H1 (cell line): ENCODE data around the gene GIT1. TPM values are rescaled to one million over a fixed set of nuclear protein-coding genes. Genes with fewer than 3 reads are reported as not detected.

Source experiments
- CTCF ChIA-PET: fragments of 300-600 bp; sonication (Branson Sonifier 250); formaldehyde crosslinking; loops from one replicate; lab custom pipeline; 2021; ENCODE audit not compliant: partially characterized antibody; lab: Charles Lee
- POLR2A ChIA-PET: fragments of 300-600 bp; sonication (Branson Sonifier 250); formaldehyde crosslinking; loops from one replicate; lab custom pipeline; 2021; ENCODE audit warnings: inconsistent platforms; ENCODE audit not compliant: partially characterized antibody; lab: Charles Lee
- DNase-seq, 2 experiments: peaks; one replicate each; pipeline versions ENCODE4 v3.0.0 to v3.0.0-alpha.2; 2010 to 2022; ENCODE audit warnings: low spot score in 2 of 2, low read depth in 1 of 2, mixed read lengths in 1 of 2
- FAIRE-seq: peaks from 2 replicates; lab custom pipeline; 2011; peaks lifted over from hg19 to GRCh38; lab: Jason Lieb, UNC
- H2AFZ ChIP-seq: 2 replicates; pipeline ENCODE4 v1.8.1; 2012; ENCODE audit warnings: low read length, inconsistent platforms
- H2AK5ac ChIP-seq: 2 replicates; pipeline ENCODE4 v1.6.1; 2013; ENCODE audit warnings: low read depth, low read length
- H2BK120ac ChIP-seq: replicated peaks from 2 replicates; pipeline ENCODE3; 2013; ENCODE audit warnings: low read depth, low read length, inconsistent platforms
- H2BK12ac ChIP-seq: 2 replicates; pipeline ENCODE4 v1.6.1; 2013; ENCODE audit warnings: low read depth, low read length
- H2BK15ac ChIP-seq: 2 replicates; pipeline ENCODE4 v1.6.1; 2013; ENCODE audit warnings: low read length
- H2BK20ac ChIP-seq: 2 replicates; pipeline ENCODE4 v1.6.1; 2013; ENCODE audit warnings: low read length
- H2BK5ac ChIP-seq: 2 replicates; pipeline ENCODE4 v1.6.1; 2013; ENCODE audit warnings: low read depth, low read length
- H3K14ac ChIP-seq: 2 replicates; pipeline ENCODE4 v1.6.1; 2013; ENCODE audit warnings: inconsistent platforms; ENCODE audit not compliant: insufficient read length
- H3K18ac ChIP-seq: 2 replicates; pipeline ENCODE4 v1.6.1; 2013; ENCODE audit warnings: low read length; ENCODE audit errors: extremely low read depth
- H3K23ac ChIP-seq: 2 replicates; pipeline ENCODE4 v1.6.1; 2013; ENCODE audit warnings: inconsistent platforms; ENCODE audit not compliant: insufficient read length
- H3K23me2 ChIP-seq: 2 replicates; pipeline ENCODE4 v1.6.1; 2013; ENCODE audit warnings: low read depth, low read length
- H3K27ac ChIP-seq: 2 replicates; pipeline ENCODE4 v1.6.1; 2011; ENCODE audit warnings: low read depth, low read length, inconsistent platforms
- H3K27me3 ChIP-seq, 4 experiments: replicated peaks in 1 of 4; 1 replicate in 1 of 4; 2 replicates in 3 of 4; pipeline versions ENCODE4 v1.6.1 to v1.8.1; 2011 to 2013; ENCODE audit warnings: low read length in 3 of 4, mild to moderate bottlenecking in 3 of 4, inconsistent platforms in 2 of 4, mixed read lengths in 2 of 4, moderate library complexity in 1 of 4; ENCODE audit not compliant: control insufficient read depth in 3 of 4, insufficient read depth in 3 of 4; ENCODE audit errors: extremely low read depth in 1 of 4
- H3K36me3 ChIP-seq, 4 experiments: 2 replicates each; pipeline versions ENCODE4 v1.6.1 to v1.8.1; 2011 to 2013; ENCODE audit warnings: mild to moderate bottlenecking in 4 of 4, low read length in 3 of 4, moderate library complexity in 2 of 4, control low read depth in 1 of 4, inconsistent platforms in 1 of 4; ENCODE audit not compliant: insufficient read depth in 4 of 4, control insufficient read depth in 2 of 4
- H3K4ac ChIP-seq: replicated peaks from 2 replicates; pipeline ENCODE3; 2013; ENCODE audit warnings: low read length, low read depth, mixed read lengths, inconsistent platforms; ENCODE audit not compliant: insufficient read length
- H3K4me1 ChIP-seq, 4 experiments: replicated peaks in 1 of 4; 1 replicate in 1 of 4; 2 replicates in 3 of 4; pipeline versions ENCODE4 v1.6.1 to v1.8.1; 2011 to 2013; ENCODE audit warnings: low read length in 3 of 4, inconsistent platforms in 2 of 4, mixed read lengths in 1 of 4; ENCODE audit not compliant: insufficient read depth in 4 of 4, control insufficient read depth in 3 of 4
- H3K4me2 ChIP-seq, 2 experiments: 2 replicates each; pipeline versions ENCODE4 v1.6.1 to v1.8.1; 2011 to 2013; ENCODE audit warnings: low read depth in 2 of 2, low read length in 2 of 2, control low read depth in 1 of 2, inconsistent platforms in 1 of 2, mild to moderate bottlenecking in 1 of 2; ENCODE audit not compliant: insufficient read depth in 1 of 2
- H3K4me3 ChIP-seq, 4 experiments: fragments of 200-600, 300-600 bp in 1 of 4; sonication (generic), shearing (Covaris generic), sonication (Bioruptor Twin) in 1 of 4; 2 replicates each; pipeline versions ENCODE4 v1.5.1 to v1.8.1; 2011 to 2016; ENCODE audit warnings: low read length in 4 of 4, low read depth in 3 of 4, control low read depth in 2 of 4, inconsistent platforms in 2 of 4, mild to moderate bottlenecking in 2 of 4, mixed read lengths in 1 of 4, moderate library complexity in 1 of 4; ENCODE audit not compliant: insufficient read depth in 2 of 4; ENCODE audit errors: extremely low read depth in 1 of 4
- H3K56ac ChIP-seq: replicated peaks from 2 replicates; pipeline ENCODE3; 2013; ENCODE audit warnings: low read depth, mild to moderate bottlenecking, mixed read lengths, low read length, inconsistent platforms; ENCODE audit not compliant: insufficient read length
- H3K79me1 ChIP-seq: 2 replicates; pipeline ENCODE4 v1.6.1; 2013; ENCODE audit warnings: low read depth, low read length, control low read depth
- H3K79me2 ChIP-seq, 2 experiments: 2 replicates each; pipeline versions ENCODE4 v1.6.1 to v1.8.1; 2012 to 2013; ENCODE audit warnings: low read length in 2 of 2, mild to moderate bottlenecking in 2 of 2, inconsistent platforms in 1 of 2; ENCODE audit not compliant: insufficient read depth in 2 of 2, control insufficient read depth in 1 of 2
- H3K9ac ChIP-seq, 4 experiments: replicated peaks in 1 of 4; 1 replicate in 1 of 4; 2 replicates in 3 of 4; pipeline versions ENCODE4 v1.6.1 to v1.8.1; 2011 to 2013; ENCODE audit warnings: low read depth in 3 of 4, low read length in 3 of 4, control low read depth in 2 of 4, mild to moderate bottlenecking in 2 of 4, moderate library complexity in 2 of 4, inconsistent platforms in 1 of 4; ENCODE audit errors: extremely low read depth in 1 of 4
- H3K9me3 ChIP-seq, 2 experiments: 2 replicates each; pipeline versions ENCODE4 v1.6.1 to v1.8.1; 2012 to 2013; ENCODE audit warnings: mild to moderate bottlenecking in 2 of 2, moderate library complexity in 2 of 2, control low read depth in 1 of 2, inconsistent platforms in 1 of 2, low read depth in 1 of 2, low read length in 1 of 2, mixed read lengths in 1 of 2; ENCODE audit not compliant: insufficient read depth in 2 of 2
- H4K20me1 ChIP-seq, 2 experiments: replicated peaks in 1 of 2; 2 replicates each; pipeline versions ENCODE3 to v1.8.1; 2011 to 2013; ENCODE audit warnings: inconsistent platforms in 2 of 2, low read length in 2 of 2, mild to moderate bottlenecking in 1 of 2; ENCODE audit not compliant: insufficient read depth in 2 of 2, control insufficient read depth in 1 of 2
- H4K5ac ChIP-seq: 2 replicates; pipeline ENCODE4 v1.6.1; 2013; ENCODE audit warnings: low read length, low read depth, mixed read lengths, inconsistent platforms; ENCODE audit not compliant: insufficient read length
- H4K8ac ChIP-seq: 2 replicates; pipeline ENCODE4 v1.8.0; 2013; ENCODE audit warnings: mild to moderate bottlenecking, moderate library complexity, low read length, inconsistent platforms; ENCODE audit not compliant: insufficient read depth; ENCODE audit errors: extremely low read depth
- H4K91ac ChIP-seq: replicated peaks from 2 replicates; pipeline ENCODE3; 2013; ENCODE audit warnings: low read length, mixed read lengths, inconsistent platforms; ENCODE audit not compliant: insufficient read length
- BACH1 ChIP-seq: IDR thresholded peaks from 2 replicates; pipeline ENCODE4 v1.6.1; 2012; ENCODE audit warnings: low read length, improper control_type of control experiment
- CBX8 ChIP-seq: fragments of 300-800, 300-1000 bp; sonication (generic); IDR thresholded peaks from 2 replicates; pipeline ENCODE4 v1.7.1; 2016; ENCODE audit warnings: low read depth, low read length, borderline replicate concordance
- JUND ChIP-seq: IDR thresholded peaks from 2 replicates; pipeline ENCODE4 v1.6.1; 2011; ENCODE audit warnings: mild to moderate bottlenecking, improper control_type of control experiment, low read length
- RAD21 ChIP-seq, 2 experiments: IDR thresholded peaks in 1 of 2; conservative IDR thresholded peaks in 1 of 2; 2 replicates each; pipeline ENCODE4 v1.6.1; 2011; ENCODE audit warnings: low read depth in 2 of 2, low read length in 2 of 2, improper control_type of control experiment in 1 of 2, inconsistent platforms in 1 of 2, mild to moderate bottlenecking in 1 of 2, moderate library complexity in 1 of 2
- RNF2 ChIP-seq: fragments of 200-900, 300-1000 bp; sonication (generic); IDR thresholded peaks from 2 replicates; pipeline ENCODE4 v1.7.1; 2016; ENCODE audit warnings: borderline replicate concordance, low read depth, mild to moderate bottlenecking, antibody characterized with exemption, low read length; ENCODE audit not compliant: poor library complexity, severe bottlenecking; ENCODE audit errors: missing control alignments
- SUZ12 ChIP-seq: fragments of 200-600 bp; sonication (generic); IDR thresholded peaks from 2 replicates; pipeline ENCODE4 v1.6.1; 2012; ENCODE audit warnings: mild to moderate bottlenecking, inconsistent platforms, low read length, moderate library complexity, mixed read lengths
- TAF7 ChIP-seq: optimal IDR thresholded peaks from 2 replicates; pipeline ENCODE3; 2011; ENCODE audit warnings: low read depth, mild to moderate bottlenecking, inconsistent platforms, low read length, moderate library complexity, borderline replicate concordance
- TBP ChIP-seq: IDR thresholded peaks from 2 replicates; pipeline ENCODE4 v1.6.1; 2011; ENCODE audit warnings: low read depth, low read length, improper control_type of control experiment
- WGBS, 2 experiments: shearing (Covaris generic) in 1 of 2; methylation state at CpG; one replicate each; pipeline versions ENCODE4 v1.1.6 to v1.1.7; 2013 to 2015; ENCODE audit warnings: low lambda C conversion rate in 2 of 2, mixed read lengths in 2 of 2, inconsistent platforms in 1 of 2, low coverage in 1 of 2, missing lambda C conversion rate in 1 of 2; ENCODE audit not compliant: insufficient replicate concordance in 2 of 2, insufficient coverage in 1 of 2, insufficient read length in 1 of 2; ENCODE audit errors: extremely low coverage in 1 of 2, missing lambda C conversion rate in 1 of 2; 5-methylcytosine and 5-hydroxymethylcytosine counted together
- polyA plus RNA-seq, 7 experiments: library from polyadenylated mRNA; depleted of rRNA in 3 of 7; stranded (reverse) in 5 of 7; unstranded in 2 of 7; fragments of >200 nt in 5 of 7; fragments of 200-250 nt in 2 of 7; gene quantifications; 1 replicate in 5 of 7; 2 replicates in 1 of 7; 4 replicates in 1 of 7; pipeline versions ENCODE4 v1.2.1 to v1.2.3, GENCODE V29; 2011 to 2013; ENCODE audit warnings: missing spikeins in 2 of 7, mixed read lengths in 2 of 7
- total RNA-seq: library from RNA; stranded (reverse); fragmentation: NEBNext Ultra II Directional; extraction: Animal tissue kit (Norgen Biotek cat#: 25700); gene quantifications from 2 replicates; pipeline ENCODE4 v1.2.1, GENCODE V29; 2021
- TF ChIP-seq, protein P1 (sequence below): IDR thresholded peaks from 2 replicates; pipeline ENCODE4 v1.6.1; 2012; ENCODE audit warnings: inconsistent platforms
- TF ChIP-seq, protein P2 (sequence below): IDR thresholded peaks from 2 replicates; pipeline ENCODE4 v1.6.1; 2012; ENCODE audit warnings: inconsistent platforms

Gene GIT1
- total and polyA plus RNA-seq, 2 of the 8 experiments (the other 6 are each of a cell fraction or from before 2014, with no cell fraction given), result 62.4 to 63.0 TPM

DNA sequence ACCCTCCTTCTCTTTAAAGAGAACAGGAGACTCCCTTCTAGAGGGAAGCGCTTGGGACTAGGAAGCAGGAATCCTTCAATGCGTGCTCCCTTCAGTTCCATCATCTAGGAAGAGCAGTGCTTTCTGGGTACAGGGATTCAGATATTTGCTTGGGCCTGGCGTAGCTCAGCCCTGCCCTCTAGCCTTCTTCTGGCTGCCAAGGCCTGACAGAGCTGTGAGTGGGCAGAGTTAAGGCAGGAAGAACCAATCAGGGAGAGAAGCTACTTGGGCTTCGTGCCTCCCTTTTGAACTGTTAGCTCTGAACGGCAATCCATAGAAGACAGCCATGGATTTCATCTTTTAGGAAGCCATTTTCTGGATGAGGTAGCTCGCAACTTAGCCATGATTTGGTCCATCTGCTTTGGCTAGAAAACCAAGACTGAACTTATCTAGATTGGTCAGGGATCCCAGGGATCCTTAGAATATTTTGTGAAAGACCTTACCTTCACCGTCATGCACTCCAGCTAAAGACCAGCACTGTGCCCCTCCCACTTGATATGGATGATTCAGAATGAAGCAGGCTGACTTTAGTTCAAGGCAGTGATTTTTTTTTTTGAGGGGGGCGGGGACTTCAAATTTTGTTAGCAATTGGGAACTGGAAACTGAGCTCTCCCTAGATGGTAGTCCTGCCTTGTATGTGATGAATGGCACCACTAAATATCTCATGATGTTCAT, 35.7 kb upstream of the GIT1 start:
- no peak overlapping the region for H3K56ac ChIP-seq
- no peak overlapping the region for H4K5ac ChIP-seq
- H2BK120ac ChIP-seq, result no peak overlapping the region
- H2BK12ac ChIP-seq, result no peak overlapping the region
- H3K9ac ChIP-seq, result no peak overlapping the region
- H3K14ac ChIP-seq, result no peak overlapping the region
- H3K23me2 ChIP-seq, result peaks cover 11% of the 10 kb centered on the region; the same call in 1 of the 2 replicates
- no peak overlapping the region for H3K27ac ChIP-seq
- H2BK5ac ChIP-seq, result no peak overlapping the region
- no peak overlapping the region for H3K23ac ChIP-seq
- H4K8ac ChIP-seq, result no peak overlapping the region
- peaks cover 0 to 3% of the 10 kb centered on the region in 2 experiments for H4K20me1 ChIP-seq
- H3K4ac ChIP-seq, result no peak overlapping the region
- peaks cover 5 to 21% (median 19%) of the 10 kb centered on the region in 4 experiments; a peak in 6 of 7 replicates for H3K27me3 ChIP-seq
- no peak overlapping the region for H3K4me3 ChIP-seq
- DNase-seq, result no peak
- H4K91ac ChIP-seq, result no peak overlapping the region
- no peaks in the 10 kb centered on the region for H3K36me3 ChIP-seq
- H3K79me2 ChIP-seq, result no peaks in the 10 kb centered on the region
- H2AFZ ChIP-seq, result peak overlapping the region; percentile 41; the same call in 1 of the 2 replicates
- no peak overlapping the region for H2BK20ac ChIP-seq
- no peak overlapping the region for H2AK5ac ChIP-seq
- peak; percentile 19 for FAIRE-seq
- ChIA-PET POLR2A (interaction anchor here (0.9 to 1.1 kb wide), 2 partner anchors 10 to 33 kb away, joined by 4 to 5 read pairs; no protein-coding TSS in a partner anchor), CTCF (interaction anchor here (0.5 to 13.1 kb wide), 19 partner anchors 9 to 577 kb away, joined by 3 to 193 read pairs (median 3); no protein-coding TSS in a partner anchor)
- no peak overlapping the region for H3K4me2 ChIP-seq
- 79% methylated on average over 8 of the region's 8 CpGs; no CpG with 5 or more reads in 1 of the 2 experiments for WGBS, 2 experiments
- H3K18ac ChIP-seq, result no peak overlapping the region
- H3K9me3 ChIP-seq, result no peaks in the 10 kb centered on the region
- peaks cover 5 to 12% (median 9%) of the 10 kb centered on the region in 4 experiments; a peak in 6 of 7 replicates for H3K4me1 ChIP-seq
- no peaks in the 10 kb centered on the region for H3K79me1 ChIP-seq
- H2BK15ac ChIP-seq, result no peak overlapping the region
- TF ChIP-seq, protein P1, sequence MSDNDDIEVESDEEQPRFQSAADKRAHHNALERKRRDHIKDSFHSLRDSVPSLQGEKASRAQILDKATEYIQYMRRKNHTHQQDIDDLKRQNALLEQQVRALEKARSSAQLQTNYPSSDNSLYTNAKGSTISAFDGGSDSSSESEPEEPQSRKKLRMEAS, result peak; percentile 55
- TF ChIP-seq TAF7, result no peak
- TF ChIP-seq JUND, result no peak
- TF ChIP-seq CBX8, result no peak
- TF ChIP-seq, protein P2, sequence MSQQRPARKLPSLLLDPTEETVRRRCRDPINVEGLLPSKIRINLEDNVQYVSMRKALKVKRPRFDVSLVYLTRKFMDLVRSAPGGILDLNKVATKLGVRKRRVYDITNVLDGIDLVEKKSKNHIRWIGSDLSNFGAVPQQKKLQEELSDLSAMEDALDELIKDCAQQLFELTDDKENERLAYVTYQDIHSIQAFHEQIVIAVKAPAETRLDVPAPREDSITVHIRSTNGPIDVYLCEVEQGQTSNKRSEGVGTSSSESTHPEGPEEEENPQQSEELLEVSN, result no peak
- peak in 1 of 2 experiments; percentile 37; a peak in 2 of 4 replicates for TF ChIP-seq RAD21 (IDR thresholded peaks at IDR 0.05 in 1 of 2, conservative IDR thresholded peaks at IDR 0.05 in 1 of 2; ENCODE audit: low read depth in 2 of 2, low read length in 2 of 2)
- no peak for TF ChIP-seq RNF2
- no peak for TF ChIP-seq SUZ12
- no peak for TF ChIP-seq BACH1
- TF ChIP-seq TBP, result no peak
